CD14-positive monocyte (primary cell): ENCODE measurements around the gene IL17RA. TPM values are rescaled to one million over a fixed set of nuclear protein-coding genes. Genes with fewer than 3 reads are reported as not detected.

ENCODE experiments used
- DNase-seq, 3 donors: peaks; one replicate each; pipeline ENCODE4 v3.0.0-alpha.2; 2011 to 2022
- H2AFZ ChIP-seq: 2 replicates; pipeline ENCODE4 v1.6.0; 2012; ENCODE audit warnings: mild to moderate bottlenecking, low read depth, low read length, inconsistent platforms; ENCODE audit not compliant: insufficient read depth, poor library complexity, severe bottlenecking
- H3K27ac ChIP-seq, 2 donors: 1 replicate in 1 of 2; 2 replicates in 1 of 2; pipeline ENCODE4 v1.5.1; 2012 to 2013; ENCODE audit warnings: low read length in 2 of 2, control low read depth in 1 of 2, inconsistent platforms in 1 of 2, low read depth in 1 of 2, mild to moderate bottlenecking in 1 of 2
- H3K27me3 ChIP-seq, 2 donors: one replicate each; pipeline versions ENCODE4 v1.6.0 to v1.6.1; 2011 to 2013; ENCODE audit warnings: low read length in 2 of 2; ENCODE audit not compliant: control insufficient read depth in 2 of 2, insufficient read depth in 2 of 2
- H3K36me3 ChIP-seq, 2 donors: replicated peaks in 1 of 2; 1 replicate in 1 of 2; 2 replicates in 1 of 2; pipeline versions ENCODE4 v1.5.1 to v1.6.1; 2012 to 2013; ENCODE audit warnings: low read length in 2 of 2, control low read depth in 1 of 2, inconsistent platforms in 1 of 2, mild to moderate bottlenecking in 1 of 2; ENCODE audit not compliant: insufficient read depth in 2 of 2, control insufficient read depth in 1 of 2
- H3K4me1 ChIP-seq, 2 donors: 1 replicate in 1 of 2; 2 replicates in 1 of 2; pipeline versions ENCODE4 v1.5.1 to v1.6.1; 2012 to 2013; ENCODE audit warnings: low read length in 2 of 2, control low read depth in 1 of 2, inconsistent platforms in 1 of 2, mild to moderate bottlenecking in 1 of 2, moderate library complexity in 1 of 2; ENCODE audit not compliant: insufficient read depth in 2 of 2, control insufficient read depth in 1 of 2
- H3K4me2 ChIP-seq: replicated peaks from 2 replicates; pipeline ENCODE3; 2012; ENCODE audit warnings: low read length, moderate library complexity, mild to moderate bottlenecking; ENCODE audit not compliant: poor library complexity, severe bottlenecking; ENCODE audit errors: extremely low read depth
- H3K4me3 ChIP-seq, 3 experiments: fragments of 200-600 bp in 1 of 3; sonication (generic) in 1 of 3; replicated peaks in 1 of 3; 1 replicate in 2 of 3; 2 replicates in 1 of 3; pipeline ENCODE4 v1.5.1; 2011 to 2013; ENCODE audit warnings: low read length in 3 of 3, mild to moderate bottlenecking in 3 of 3, control low read depth in 2 of 3, low read depth in 2 of 3, inconsistent platforms in 1 of 3, moderate library complexity in 1 of 3
- H3K79me2 ChIP-seq: 2 replicates; pipeline ENCODE4 v1.6.0; 2012; ENCODE audit warnings: mild to moderate bottlenecking, control low read depth, inconsistent platforms, low read length, moderate library complexity; ENCODE audit not compliant: insufficient read depth
- H3K9ac ChIP-seq: 2 replicates; pipeline ENCODE4 v1.6.0; 2017; ENCODE audit warnings: low read length, mild to moderate bottlenecking; ENCODE audit not compliant: insufficient read depth, poor library complexity, severe bottlenecking
- H3K9me3 ChIP-seq, 2 donors: replicated peaks in 1 of 2; 1 replicate in 1 of 2; 2 replicates in 1 of 2; pipeline versions ENCODE4 v1.5.1 to v1.6.1; 2012 to 2013; ENCODE audit warnings: low read length in 2 of 2, control low read depth in 1 of 2; ENCODE audit not compliant: control insufficient read depth in 1 of 2, insufficient read depth in 1 of 2
- H4K20me1 ChIP-seq: 2 replicates; pipeline ENCODE4 v1.6.0; 2012; ENCODE audit warnings: mild to moderate bottlenecking, low read length, control low read depth, moderate library complexity; ENCODE audit not compliant: insufficient read depth
- H3K27ac Mint-ChIP-seq, 7 donors: one replicate each; pipeline ENCODE4 v1.8.0; 2020; ENCODE audit warnings: mild to moderate bottlenecking in 7 of 7, mixed read lengths in 7 of 7, moderate library complexity in 6 of 7, inconsistent platforms in 2 of 7
- H3K27me3 Mint-ChIP-seq, 3 donors: one replicate each; pipeline ENCODE4 v1.8.0; 2021 to 2022; ENCODE audit warnings: low read depth in 3 of 3, mild to moderate bottlenecking in 3 of 3, mixed read lengths in 3 of 3, moderate library complexity in 3 of 3, inconsistent platforms in 1 of 3
- H3K36me3 Mint-ChIP-seq, 2 donors: one replicate each; pipeline ENCODE4 v1.8.0; 2020; ENCODE audit warnings: mixed read lengths in 2 of 2, inconsistent platforms in 1 of 2, mild to moderate bottlenecking in 1 of 2
- H3K4me1 Mint-ChIP-seq: one replicate; pipeline ENCODE4 v1.8.0; 2020; ENCODE audit warnings: mild to moderate bottlenecking, mixed read lengths
- H3K4me3 Mint-ChIP-seq, 2 donors: one replicate each; pipeline ENCODE4 v1.8.0; 2020; ENCODE audit warnings: mild to moderate bottlenecking in 2 of 2, mixed read lengths in 2 of 2, moderate library complexity in 1 of 2
- H3K9me3 Mint-ChIP-seq, 7 donors: one replicate each; pipeline ENCODE4 v1.8.0; 2020 to 2022; ENCODE audit warnings: mixed read lengths in 7 of 7, mild to moderate bottlenecking in 6 of 7, moderate library complexity in 6 of 7, inconsistent platforms in 2 of 7
- CTCF ChIP-seq: fragments of 200-600 bp; IDR thresholded peaks from one replicate; pipeline ENCODE4 v1.8.0; 2022; ENCODE audit warnings: antibody characterized with exemption, mild to moderate bottlenecking
- WGBS: methylation state at CpG from one replicate; pipeline ENCODE4 v1.1.5; 2013; ENCODE audit warnings: missing lambda C conversion rate; ENCODE audit not compliant: insufficient coverage; 5-methylcytosine and 5-hydroxymethylcytosine counted together
- intact Hi-C, 2 donors: fragments of 100-400 bp; cut with micrococcal nuclease; formaldehyde crosslinking; loops; one replicate each; pipeline versions ENCODE4 v1.15.0 to v1.15.1; 2023
- polyA plus RNA-seq, 3 donors: library from polyadenylated mRNA; depleted of rRNA in 1 of 3; unstranded in 2 of 3; stranded (reverse) in 1 of 3; fragments of 300-500 nt in 2 of 3; fragments of >200 nt in 1 of 3; fragmentation: Illumina TruSeq in 2 of 3; gene quantifications; 1 replicate in 2 of 3; 2 replicates in 1 of 3; pipeline ENCODE4 v1.2.3, GENCODE V29; 2012 to 2021

Gene IL17RA
- polyA plus RNA-seq, 3 donors: 68.3 to 118 (median 96.7) TPM

GRCh38 chr22:17130199-17130598 is 45.4 kb downstream of the IL17RA start:
- no peaks in the 10 kb centered on the region for H3K9me3 ChIP-seq
- peaks cover 6 to 15% of the 10 kb centered on the region in 2 donors for H3K36me3 Mint-ChIP-seq
- no peaks in the 10 kb centered on the region for H3K79me2 ChIP-seq
- no peaks in the 10 kb centered on the region for H3K27me3 ChIP-seq
- H3K27me3 Mint-ChIP-seq: peaks cover 2 to 3% (median 2%) of the 10 kb centered on the region in 3 donors
- H3K27ac Mint-ChIP-seq: no peak overlapping the region
- no peak for TF ChIP-seq CTCF
- H3K4me3 ChIP-seq: no peak overlapping the region
- peaks cover 22% of the 10 kb centered on the region for H3K4me1 Mint-ChIP-seq
- peaks cover 0 to 1% (median 0%) of the 10 kb centered on the region in 7 donors for H3K9me3 Mint-ChIP-seq
- no peaks in the 10 kb centered on the region for H4K20me1 ChIP-seq
- no CpG with 5 or more reads among the region's 1 CpG for WGBS
- peaks cover 0 to 8% of the 10 kb centered on the region in 2 donors for H3K4me1 ChIP-seq
- DNase-seq: no peak
- no peak overlapping the region for H3K9ac ChIP-seq
- H3K4me3 Mint-ChIP-seq: no peak overlapping the region
- no peak overlapping the region for H2AFZ ChIP-seq
- no peak overlapping the region for H3K27ac ChIP-seq
- peaks cover 3 to 4% of the 10 kb centered on the region in 2 donors for H3K36me3 ChIP-seq
- no peak overlapping the region for H3K4me2 ChIP-seq
- intact Hi-C loops: no loop called here

GRCh38 chr22:17131686-17132085 is 46.9 kb downstream of the IL17RA start:
- H3K4me1 Mint-ChIP-seq: peaks cover 22% of the 10 kb centered on the region
- peaks cover 0 to 8% of the 10 kb centered on the region in 2 donors for H3K4me1 ChIP-seq
- no peak for TF ChIP-seq CTCF
- no peak overlapping the region for H3K9ac ChIP-seq
- H3K79me2 ChIP-seq: no peaks in the 10 kb centered on the region
- WGBS: 72% methylated on average over 4 of the region's 5 CpGs
- H3K27ac ChIP-seq: no peak overlapping the region
- H3K27me3 Mint-ChIP-seq: peaks cover 2 to 3% (median 3%) of the 10 kb centered on the region in 3 donors
- H3K4me2 ChIP-seq: peak overlapping the region; percentile 2
- no peaks in the 10 kb centered on the region for H4K20me1 ChIP-seq
- H3K36me3 ChIP-seq: peaks cover 11% of the 10 kb centered on the region in 2 donors
- DNase-seq: no peak
- no peak overlapping the region for H3K4me3 Mint-ChIP-seq
- no peaks in the 10 kb centered on the region for H3K9me3 ChIP-seq
- intact Hi-C loops: no loop called here
- H3K36me3 Mint-ChIP-seq: peaks cover 7 to 26% of the 10 kb centered on the region in 2 donors
- no peak overlapping the region for H3K4me3 ChIP-seq
- H3K27me3 ChIP-seq: no peaks in the 10 kb centered on the region
- no peak overlapping the region for H3K27ac Mint-ChIP-seq
- no peak overlapping the region for H2AFZ ChIP-seq
- peaks cover 0 to 1% (median 0%) of the 10 kb centered on the region in 7 donors for H3K9me3 Mint-ChIP-seq
